ENCODE results near the gene STK4. TPM values are rescaled to one million over a fixed set of nuclear protein-coding genes. Genes with fewer than 3 reads are reported as not detected.

STK4 gene
- polyA plus RNA-seq, 6 donors from 2014 or later, result 116 to 199 (median 173) TPM

DNA sequence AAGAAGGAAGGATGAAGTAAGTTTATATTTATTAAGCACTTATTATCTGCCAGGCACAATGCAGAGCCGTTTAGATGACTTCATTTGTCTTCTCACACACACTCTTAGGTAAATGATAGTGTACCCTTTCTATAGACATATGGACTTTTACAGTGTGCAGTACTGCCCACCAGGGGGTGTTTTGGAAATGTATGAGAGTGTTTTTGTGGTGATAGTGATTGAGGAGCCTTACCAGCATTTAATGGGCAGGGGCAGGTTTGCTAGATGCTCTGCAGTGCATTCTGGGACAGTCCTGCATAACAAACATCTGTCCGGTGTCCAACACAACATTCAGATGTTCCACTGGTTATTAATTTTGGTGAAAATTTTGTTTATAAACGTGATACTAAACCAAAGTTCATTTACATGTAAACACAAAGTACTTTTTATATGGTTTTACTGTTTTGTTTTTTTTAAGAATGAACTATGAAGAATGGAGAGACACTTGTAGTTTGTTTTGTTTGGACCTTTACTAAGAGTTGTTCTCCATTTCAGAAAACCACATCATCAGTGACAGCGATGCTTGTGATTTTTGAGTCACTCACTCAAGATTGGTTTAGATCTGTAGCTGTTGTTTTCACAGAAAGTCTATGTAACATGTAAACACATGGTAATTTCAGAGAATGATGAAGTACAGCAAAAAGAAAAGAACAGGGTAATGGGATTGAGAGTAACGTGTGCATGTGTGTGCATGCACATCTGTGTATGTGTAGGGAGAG lies 114.7 kb downstream of the STK4 start:
- ATAC-seq (ENCODE audit: low read depth in 2 of 2) (peak in 1 of 2 donors; percentile 55), DNase-seq (no peak)
- Mint-ChIP-seq H3K9me3 (peaks cover 2 to 22% (median 12%) of the 10 kb centered on the region in 7 donors), H3K27ac (peak overlapping the region in 5 of 6 donors; percentile 11 to 94 (median 39)), H3K4me3 (no peak overlapping the region), H3K27me3 (no peaks in the 10 kb centered on the region), H3K36me3 (peaks cover 50 to 51% of the 10 kb centered on the region in 2 donors), H3K4me1 (peaks cover 10 to 19% (median 15%) of the 10 kb centered on the region in 3 donors)

DNA sequence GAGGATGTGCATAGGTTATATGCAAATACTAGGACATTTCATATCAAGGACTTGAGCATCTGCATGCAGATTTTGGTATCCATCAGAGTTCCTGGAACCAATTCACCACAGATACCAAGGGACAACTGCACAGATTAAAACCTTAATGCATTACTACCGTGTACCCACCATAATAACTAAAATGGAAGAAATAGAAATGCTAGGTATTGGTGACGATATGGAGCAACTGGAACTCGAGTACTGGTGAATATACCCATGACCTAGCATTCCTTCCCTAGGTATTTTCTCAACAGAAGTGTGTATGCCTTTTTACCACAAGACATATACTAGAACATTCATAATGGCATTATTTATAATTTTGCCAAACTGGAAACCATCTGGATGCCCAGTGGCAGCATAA lies 116.2 kb downstream of the STK4 start:
- H3K27ac Mint-ChIP-seq, result peak overlapping the region in 1 of 6 donors; percentile 23

DNA sequence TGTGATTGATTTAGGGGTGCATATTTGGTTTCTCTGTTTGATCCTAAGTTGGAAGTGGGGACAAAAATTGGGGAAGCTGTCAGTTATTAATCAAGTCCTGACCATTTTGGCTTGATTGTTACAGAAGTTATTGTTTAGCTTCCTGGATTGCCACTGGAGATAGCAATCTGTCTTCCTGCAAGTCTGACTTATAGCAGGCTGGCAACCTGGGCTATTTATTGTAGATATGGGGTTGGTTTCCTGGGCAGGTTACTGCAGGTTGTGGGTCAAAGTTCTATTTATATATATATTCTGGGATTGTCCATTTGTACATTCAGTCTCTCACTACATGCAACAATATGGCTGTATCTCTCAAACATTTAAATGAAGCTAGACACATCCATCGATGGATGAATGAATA lies 116.8 kb downstream of the STK4 start:
- Mint-ChIP-seq H3K36me3 (peaks cover 45 to 51% of the 10 kb centered on the region in 2 donors), H3K27ac (peak overlapping the region in 4 of 6 donors; percentile 6 to 89 (median 50)), H3K9me3 (peaks cover 2 to 22% (median 12%) of the 10 kb centered on the region in 7 donors), H3K4me3 (no peak overlapping the region), H3K27me3 (no peaks in the 10 kb centered on the region), H3K4me1 (peaks cover 30 to 34% (median 33%) of the 10 kb centered on the region in 3 donors)
- ATAC-seq (ENCODE audit: low read depth in 2 of 2) (no peak), DNase-seq (no peak)

More for the DNA sequence above, 116.2 kb downstream of the STK4 start:
- DNase-seq (no peak), ATAC-seq (ENCODE audit: low read depth in 2 of 2) (no peak)
- Mint-ChIP-seq H3K36me3 (peaks cover 45 to 51% of the 10 kb centered on the region in 2 donors), H3K4me3 (no peak overlapping the region), H3K9me3 (peaks cover 2 to 22% (median 12%) of the 10 kb centered on the region in 7 donors), H3K27me3 (no peaks in the 10 kb centered on the region), H3K4me1 (peaks cover 25 to 27% (median 27%) of the 10 kb centered on the region in 3 donors)

DNA sequence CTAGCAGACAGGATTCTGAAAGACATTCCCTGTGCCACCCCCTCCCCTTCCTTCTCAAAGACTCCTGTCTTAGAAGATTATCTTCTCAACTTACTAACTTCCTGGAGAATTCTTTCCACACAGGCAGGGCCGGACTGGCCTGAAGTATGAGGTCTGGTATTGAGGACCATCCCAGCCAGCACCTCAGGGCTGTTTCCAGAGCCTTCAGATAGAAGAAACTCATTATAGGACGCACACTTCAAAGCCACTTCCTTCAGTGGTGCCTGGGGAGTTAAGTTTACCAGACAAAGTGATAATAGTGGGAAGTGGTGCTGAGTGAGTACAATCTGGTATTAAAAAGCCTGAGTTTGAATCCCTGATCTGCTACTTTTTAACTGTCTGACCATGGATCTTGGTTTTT lies 119.0 kb downstream of the STK4 start:
- H3K9me3 Mint-ChIP-seq, result peaks cover 2 to 22% (median 12%) of the 10 kb centered on the region in 7 donors
- H3K4me3 Mint-ChIP-seq, result no peak overlapping the region
- H3K27ac Mint-ChIP-seq, result peak overlapping the region; percentile 24 to 91 (median 74)
- ATAC-seq (ENCODE audit: low read depth in 2 of 2) (no peak), DNase-seq (no peak)
- H3K27me3 Mint-ChIP-seq, result no peaks in the 10 kb centered on the region
- H3K36me3 Mint-ChIP-seq, result peaks cover 36 to 44% of the 10 kb centered on the region in 2 donors
- H3K4me1 Mint-ChIP-seq, result peaks cover 31 to 36% (median 31%) of the 10 kb centered on the region in 3 donors

DNA sequence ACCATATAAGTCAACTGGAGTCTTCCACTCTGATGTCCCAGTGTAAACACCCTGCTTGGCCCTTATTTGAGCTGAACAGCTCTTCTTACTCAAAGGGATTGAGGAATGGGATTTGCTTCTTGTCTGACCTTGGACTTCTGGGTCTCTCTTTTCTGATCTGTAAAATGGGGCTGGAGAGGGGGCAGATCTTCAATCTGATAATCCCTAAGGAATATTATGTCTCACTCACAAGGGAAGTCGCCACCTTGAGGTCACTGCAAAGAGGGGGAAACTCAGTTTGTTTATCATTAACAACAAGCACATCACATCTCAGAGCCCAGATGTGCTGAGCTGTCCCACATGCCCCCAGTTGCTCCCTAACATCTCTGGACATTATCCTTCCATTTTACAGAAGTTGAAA lies 119.6 kb downstream of the STK4 start:
- Mint-ChIP-seq H3K27me3 (no peaks in the 10 kb centered on the region), H3K36me3 (peaks cover 30 to 38% of the 10 kb centered on the region in 2 donors), H3K27ac (peak overlapping the region in 5 of 6 donors; percentile 2 to 91 (median 76)), H3K9me3 (peaks cover 2 to 22% (median 11%) of the 10 kb centered on the region in 7 donors), H3K4me3 (no peak overlapping the region), H3K4me1 (peaks cover 31 to 41% (median 31%) of the 10 kb centered on the region in 3 donors)
- ATAC-seq (ENCODE audit: low read depth in 2 of 2) (no peak), DNase-seq (no peak)

DNA sequence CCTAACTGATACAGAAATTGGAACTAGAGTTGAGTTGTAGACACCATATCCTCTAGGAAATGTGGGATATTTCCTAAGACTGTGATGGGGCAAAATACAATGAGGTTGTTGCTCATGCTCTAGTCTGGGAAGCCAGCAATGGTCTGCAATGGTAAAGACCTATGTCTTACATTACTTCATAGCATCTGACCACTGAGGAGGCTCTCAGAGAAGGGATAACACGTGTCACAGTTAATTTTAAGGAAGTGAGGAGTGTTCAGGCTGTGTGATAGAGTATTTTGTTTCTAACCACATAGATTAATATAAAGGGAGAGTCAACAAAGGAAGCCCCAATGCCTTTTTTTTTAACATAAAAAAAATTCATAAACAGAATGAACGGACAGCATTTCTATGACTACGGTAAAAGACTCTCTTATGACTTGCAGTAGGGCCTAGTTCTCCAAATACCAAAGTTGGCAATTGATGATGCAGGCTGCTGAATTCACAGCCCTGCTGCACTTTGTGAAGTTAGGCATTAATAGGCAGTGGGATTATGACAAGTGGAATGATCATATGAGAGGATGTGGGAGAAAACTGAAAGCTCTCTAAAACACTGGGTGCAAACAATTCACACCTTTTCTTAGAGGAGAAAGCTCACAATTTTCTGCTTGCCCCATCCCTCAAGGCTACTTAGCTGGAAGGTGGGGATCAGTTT lies 120.9 kb downstream of the STK4 start:
- H3K4me3 Mint-ChIP-seq, result no peak overlapping the region
- H3K9me3 Mint-ChIP-seq, result peaks cover 0 to 14% (median 6%) of the 10 kb centered on the region in 7 donors
- no peaks in the 10 kb centered on the region for H3K27me3 Mint-ChIP-seq
- H3K4me1 Mint-ChIP-seq, result peaks cover 31 to 41% (median 34%) of the 10 kb centered on the region in 3 donors
- peaks cover 19 to 24% of the 10 kb centered on the region in 2 donors for H3K36me3 Mint-ChIP-seq
- DNase-seq, result no peak
- H3K27ac Mint-ChIP-seq, result peak overlapping the region in 4 of 6 donors; percentile 51 to 78 (median 61)
- ATAC-seq (ENCODE audit: low read depth in 2 of 2), result peak; percentile 51 to 73

DNA sequence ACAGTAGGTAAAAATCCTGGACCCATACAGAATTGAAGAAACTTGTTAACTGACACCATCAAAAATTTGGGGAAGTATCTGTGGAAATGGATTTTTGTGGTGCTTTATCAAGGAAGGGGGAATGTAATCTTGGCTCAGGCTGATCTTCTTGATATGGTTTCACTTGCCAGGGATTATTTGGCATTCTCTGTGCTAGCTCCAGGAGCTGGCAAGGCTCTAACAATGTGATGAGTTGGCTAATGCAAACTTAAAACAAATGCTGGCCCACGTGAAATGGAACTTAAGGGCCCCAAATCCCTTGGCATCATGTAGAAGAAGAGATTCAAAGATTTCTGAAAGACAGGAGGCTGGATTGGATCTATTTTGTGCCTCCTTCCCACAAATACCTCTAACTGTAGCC lies 121.5 kb downstream of the STK4 start:
- H3K27me3 Mint-ChIP-seq, result no peaks in the 10 kb centered on the region
- H3K9me3 Mint-ChIP-seq, result peaks cover 0 to 8% (median under 1%) of the 10 kb centered on the region in 7 donors
- H3K4me3 Mint-ChIP-seq, result no peak overlapping the region
- H3K36me3 Mint-ChIP-seq, result peaks cover 14 to 19% of the 10 kb centered on the region in 2 donors
- peaks cover 29 to 38% (median 34%) of the 10 kb centered on the region in 3 donors for H3K4me1 Mint-ChIP-seq
- no peak for ATAC-seq (ENCODE audit: low read depth in 2 of 2)
- no peak for DNase-seq
- H3K27ac Mint-ChIP-seq, result peak overlapping the region in 4 of 6 donors; percentile 40 to 70 (median 61)

DNA sequence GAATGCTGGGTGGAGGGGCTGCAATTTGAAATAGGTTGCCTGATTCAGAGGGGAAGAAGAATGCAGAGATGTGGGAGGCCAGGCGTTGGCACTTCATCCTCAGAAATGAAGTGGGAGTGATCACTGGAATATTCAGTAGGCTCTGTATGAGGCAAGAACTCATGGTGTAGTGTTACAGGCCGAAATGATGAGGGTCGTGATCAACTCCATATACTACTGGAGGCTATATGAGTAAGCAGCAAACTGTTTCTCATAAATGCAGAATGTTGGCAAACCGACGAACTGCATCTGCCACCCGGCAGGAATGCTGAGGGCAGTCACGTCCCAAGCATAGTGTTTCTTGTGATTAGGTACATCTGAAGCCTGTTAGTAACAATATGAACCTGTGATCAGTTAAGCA lies 121.9 kb downstream of the STK4 start:
- Mint-ChIP-seq H3K4me3 (no peak overlapping the region), H3K36me3 (peaks cover 11 to 14% of the 10 kb centered on the region in 2 donors), H3K27me3 (no peaks in the 10 kb centered on the region), H3K27ac (peak overlapping the region in 3 of 6 donors; percentile 40 to 70 (median 70)), H3K9me3 (peaks cover 0 to 4% (median 0%) of the 10 kb centered on the region in 7 donors), H3K4me1 (peaks cover 27 to 35% (median 34%) of the 10 kb centered on the region in 3 donors)
- ATAC-seq (ENCODE audit: low read depth in 2 of 2) (no peak), DNase-seq (no peak)

DNA sequence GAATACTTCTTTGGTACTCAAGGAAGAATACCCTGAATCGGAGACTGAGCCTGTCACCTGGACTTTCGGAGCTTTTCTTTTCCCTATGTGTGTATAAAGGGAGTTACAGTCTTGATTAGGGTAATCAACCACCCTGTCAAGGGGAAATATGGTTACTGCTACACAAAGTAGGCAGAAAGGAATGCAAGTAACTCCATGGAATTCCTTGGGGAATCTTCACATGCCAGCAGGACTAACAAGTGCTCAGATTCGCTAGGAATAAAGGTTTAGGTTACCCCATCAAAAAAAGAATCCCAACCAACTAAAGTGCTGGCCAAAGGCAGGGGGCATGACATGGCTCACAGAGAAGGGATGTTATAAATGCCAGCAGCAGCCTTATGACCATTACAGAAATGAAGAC lies 124.2 kb downstream of the STK4 start:
- DNase-seq, result no peak
- Mint-ChIP-seq H3K36me3 (peaks cover 11 to 12% of the 10 kb centered on the region in 2 donors), H3K27ac (peak overlapping the region in 1 of 6 donors; percentile 28), H3K4me3 (no peak overlapping the region), H3K4me1 (peaks cover 24 to 35% (median 30%) of the 10 kb centered on the region in 3 donors), H3K27me3 (no peaks in the 10 kb centered on the region), H3K9me3 (peaks cover 0 to 4% (median 0%) of the 10 kb centered on the region in 7 donors)
- ATAC-seq (ENCODE audit: low read depth in 2 of 2), result no peak

DNA sequence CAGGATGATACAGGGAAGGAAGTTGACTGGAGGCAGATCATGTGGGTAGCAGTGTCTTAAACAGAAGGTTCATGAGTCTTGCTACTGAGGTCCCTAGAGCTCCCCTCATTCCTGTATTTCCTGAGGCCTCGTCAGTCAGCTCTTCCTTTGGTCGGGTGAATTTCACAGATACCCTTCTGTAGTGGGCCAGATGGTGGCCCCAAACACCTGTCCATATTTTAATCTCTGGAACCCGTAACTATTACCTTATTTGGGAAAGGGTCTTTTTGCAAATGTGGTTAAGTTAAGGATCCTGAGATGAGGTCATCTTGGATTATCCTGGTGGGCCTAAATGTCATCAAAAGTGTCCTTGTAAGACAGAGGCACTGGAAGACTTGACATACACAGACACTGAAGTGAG lies 125.1 kb downstream of the STK4 start:
- H3K4me3 Mint-ChIP-seq, result no peak overlapping the region
- H3K36me3 Mint-ChIP-seq, result peaks cover 4 to 5% of the 10 kb centered on the region in 2 donors
- peaks cover 16 to 30% (median 25%) of the 10 kb centered on the region in 3 donors for H3K4me1 Mint-ChIP-seq
- H3K27ac Mint-ChIP-seq, result peak overlapping the region in 1 of 6 donors; percentile 76
- ATAC-seq (ENCODE audit: low read depth in 2 of 2), result no peak
- DNase-seq, result no peak
- peaks cover under 1% of the 10 kb centered on the region in 3 donors for H3K27me3 Mint-ChIP-seq
- H3K9me3 Mint-ChIP-seq, result peaks cover 0 to 3% (median 0%) of the 10 kb centered on the region in 7 donors

DNA sequence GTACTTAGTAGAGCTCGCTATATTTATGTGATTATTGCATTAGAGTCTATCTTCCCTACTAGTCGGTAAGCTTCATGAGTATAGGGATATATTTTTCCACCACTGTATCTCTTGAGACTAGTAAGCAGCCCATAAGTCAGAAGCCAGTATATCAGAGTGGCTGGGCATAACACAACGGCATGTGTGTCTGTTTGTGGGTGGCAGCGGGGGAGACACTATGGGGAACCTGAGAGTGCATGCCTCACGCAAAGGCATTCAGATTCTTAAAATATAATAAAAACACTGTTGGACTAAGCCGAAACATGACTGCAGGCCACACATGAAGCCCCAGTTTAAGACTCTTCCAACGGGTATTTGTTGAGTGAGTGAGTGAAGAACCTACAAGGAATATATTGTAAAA lies 126.6 kb downstream of the STK4 start:
- peaks cover 13 to 16% (median 13%) of the 10 kb centered on the region in 3 donors for H3K27me3 Mint-ChIP-seq
- no peak for DNase-seq
- peaks cover 8 to 26% (median 20%) of the 10 kb centered on the region in 3 donors for H3K4me1 Mint-ChIP-seq
- no peak for ATAC-seq (ENCODE audit: low read depth in 2 of 2)
- H3K36me3 Mint-ChIP-seq, result no peaks in the 10 kb centered on the region
- peak overlapping the region in 2 of 6 donors; percentile 21 to 50 for H3K27ac Mint-ChIP-seq
- H3K9me3 Mint-ChIP-seq, result no peaks in the 10 kb centered on the region
- H3K4me3 Mint-ChIP-seq, result no peak overlapping the region

DNA sequence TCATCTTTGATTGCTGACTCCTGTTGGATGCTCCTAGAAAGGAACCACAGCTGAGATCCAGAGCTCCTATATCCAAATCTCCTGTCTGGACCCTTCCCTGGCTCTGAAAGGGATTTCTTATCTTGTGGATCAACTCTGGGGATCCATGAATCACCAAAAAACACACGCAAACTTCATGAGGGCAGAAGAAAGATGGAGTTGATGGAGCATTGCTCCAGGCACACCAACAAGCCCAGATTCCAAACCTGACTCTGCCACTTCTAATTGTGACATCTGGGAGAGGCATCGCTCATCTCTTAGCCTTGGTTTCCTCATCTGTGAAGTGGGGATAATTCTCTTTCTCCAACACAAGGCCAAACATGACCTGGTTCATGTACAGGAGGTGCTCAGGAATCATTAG lies 127.9 kb downstream of the STK4 start:
- DNase-seq, result no peak
- no peaks in the 10 kb centered on the region for H3K36me3 Mint-ChIP-seq
- H3K27me3 Mint-ChIP-seq, result peaks cover 19 to 23% (median 19%) of the 10 kb centered on the region in 3 donors
- H3K27ac Mint-ChIP-seq, result peak overlapping the region in 2 of 6 donors; percentile 39 to 60
- H3K9me3 Mint-ChIP-seq, result no peaks in the 10 kb centered on the region
- peaks cover 4 to 30% (median 17%) of the 10 kb centered on the region in 3 donors for H3K4me1 Mint-ChIP-seq
- H3K4me3 Mint-ChIP-seq, result no peak overlapping the region
- ATAC-seq (ENCODE audit: low read depth in 2 of 2), result no peak

DNA sequence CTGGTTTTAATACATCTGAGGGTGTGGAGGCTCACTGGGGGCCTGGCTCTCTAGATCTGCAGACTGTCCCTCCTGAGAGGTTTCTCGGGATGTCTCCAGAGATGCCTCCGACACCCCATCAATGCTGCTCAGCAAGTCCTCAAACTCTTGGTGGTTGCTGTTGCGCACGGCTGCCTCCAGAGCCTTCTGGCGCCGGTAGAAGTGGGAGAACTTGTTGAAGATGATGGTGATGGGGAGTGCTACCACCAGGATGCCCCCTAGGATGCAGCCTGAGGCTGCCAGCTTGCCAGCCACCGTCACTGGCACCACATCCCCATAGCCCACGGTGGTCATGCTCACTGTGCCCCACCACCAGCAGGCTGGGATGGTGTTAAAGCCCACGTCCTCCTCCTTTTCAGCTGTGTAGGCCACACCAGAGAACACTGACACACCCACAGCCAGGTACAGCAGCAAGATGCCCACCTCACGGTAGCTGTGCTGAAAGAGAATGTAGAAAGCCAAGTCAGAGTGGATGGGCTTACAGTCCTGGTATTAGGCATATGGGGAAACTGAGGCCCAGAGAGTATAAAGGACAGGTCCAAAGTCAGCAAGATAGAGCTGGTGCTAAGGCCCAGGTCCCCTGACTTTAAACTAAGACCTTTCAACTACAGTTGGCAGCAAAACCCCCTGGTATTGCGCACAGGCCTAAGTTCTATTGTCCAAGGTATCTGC lies 128.7 kb downstream of the STK4 start:
- no peak overlapping the region for H3K27ac Mint-ChIP-seq
- ATAC-seq (ENCODE audit: low read depth in 2 of 2) (no peak), DNase-seq (no peak)
- no peaks in the 10 kb centered on the region for H3K36me3 Mint-ChIP-seq
- peaks cover 4 to 34% (median 19%) of the 10 kb centered on the region in 3 donors for H3K4me1 Mint-ChIP-seq
- peaks cover 27 to 31% (median 27%) of the 10 kb centered on the region in 3 donors for H3K27me3 Mint-ChIP-seq
- no peaks in the 10 kb centered on the region for H3K9me3 Mint-ChIP-seq
- H3K4me3 Mint-ChIP-seq, result no peak overlapping the region

Data from naive B cell (primary cell).